B cell (primary cell): ENCODE measurements around the gene MEIS2.

Experiments
- CTCF ChIP-seq: fragments of 200-600 bp; IDR thresholded peaks from one replicate; pipeline ENCODE4 v1.8.0; 2022; ENCODE audit warnings: antibody characterized with exemption, mild to moderate bottlenecking
- EZH2 ChIP-seq: IDR thresholded peaks from 2 replicates; pipeline ENCODE4 v1.6.1; 2012; ENCODE audit warnings: borderline replicate concordance, low read depth, mild to moderate bottlenecking, moderate library complexity, low read length; ENCODE audit not compliant: insufficient read depth, poor library complexity, severe bottlenecking

GRCh38 chr15:36908991-36909390 lies 191.4 kb downstream of the MEIS2 start:
- no peak for TF ChIP-seq CTCF
- no peak for TF ChIP-seq EZH2
